ENCODE data around the gene CREM. TPM values are rescaled to one million over a fixed set of nuclear protein-coding genes. Genes with fewer than 3 reads are reported as not detected.
"Not testable (repeated sequence)": the region's sequence is repeated elsewhere in the genome, so short reads cannot be mapped to it uniquely, and the experiment has no call there.

Gene CREM
- 10 to 100 TPM; 12.8 to 15.7 (median 13.3) TPM for total RNA-seq

DNA sequence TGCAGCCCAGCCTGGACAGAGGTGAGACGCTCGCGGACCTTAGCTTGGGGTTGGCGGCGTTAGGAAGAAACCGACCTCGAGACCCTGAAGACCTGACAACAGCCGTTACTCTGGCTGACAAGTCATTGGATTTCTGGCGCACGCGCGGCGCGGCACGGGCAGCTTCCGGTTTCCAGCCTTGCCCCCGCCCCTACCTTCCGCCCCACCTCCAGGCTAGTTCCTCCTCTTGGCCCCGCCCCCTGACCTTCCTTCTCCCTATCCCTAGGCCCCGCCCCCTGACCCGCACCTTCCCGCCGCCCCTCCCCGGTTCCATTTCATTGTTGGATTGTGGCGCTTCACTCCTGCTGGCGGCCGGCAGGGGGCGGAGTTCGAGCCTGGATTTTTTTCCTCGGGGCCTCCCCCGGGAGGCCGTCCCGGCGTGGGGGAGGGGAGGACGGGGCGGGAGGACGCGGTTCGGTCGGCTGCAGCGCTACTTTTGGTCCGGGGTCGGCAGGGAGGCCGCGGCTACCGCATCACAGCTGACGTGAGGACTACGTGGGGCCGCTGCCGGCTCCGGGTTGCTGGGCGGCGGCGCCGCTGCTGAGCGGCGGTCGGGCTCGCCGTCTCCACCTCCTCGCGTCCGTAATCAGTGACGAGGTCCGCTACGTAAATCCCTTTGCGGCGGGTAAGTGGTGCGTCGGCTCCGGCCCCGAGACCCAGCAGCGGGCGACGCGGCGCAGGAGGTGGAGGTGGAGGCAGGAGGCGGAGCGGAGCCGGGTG, at the start of gene CREM:
CREM (plus strand) TSS at position 317 of the 759 bp plus-strand sequence. CDS start 10,990 bp downstream, outside the sequence.
- WGBS: 2% methylated on average over 39 of the region's 80 CpGs
- TF ChIP-seq POLR2A (IDR thresholded peaks at IDR 0.05) (peak; percentile 87 to 99), POLR2AphosphoS5 (IDR thresholded peaks at IDR 0.05) (peak; percentile 92 to 93 (median 92)), EP300 (IDR thresholded peaks at IDR 0.05) (peak; percentile 79)
- TF ChIP-seq, protein P1, sequence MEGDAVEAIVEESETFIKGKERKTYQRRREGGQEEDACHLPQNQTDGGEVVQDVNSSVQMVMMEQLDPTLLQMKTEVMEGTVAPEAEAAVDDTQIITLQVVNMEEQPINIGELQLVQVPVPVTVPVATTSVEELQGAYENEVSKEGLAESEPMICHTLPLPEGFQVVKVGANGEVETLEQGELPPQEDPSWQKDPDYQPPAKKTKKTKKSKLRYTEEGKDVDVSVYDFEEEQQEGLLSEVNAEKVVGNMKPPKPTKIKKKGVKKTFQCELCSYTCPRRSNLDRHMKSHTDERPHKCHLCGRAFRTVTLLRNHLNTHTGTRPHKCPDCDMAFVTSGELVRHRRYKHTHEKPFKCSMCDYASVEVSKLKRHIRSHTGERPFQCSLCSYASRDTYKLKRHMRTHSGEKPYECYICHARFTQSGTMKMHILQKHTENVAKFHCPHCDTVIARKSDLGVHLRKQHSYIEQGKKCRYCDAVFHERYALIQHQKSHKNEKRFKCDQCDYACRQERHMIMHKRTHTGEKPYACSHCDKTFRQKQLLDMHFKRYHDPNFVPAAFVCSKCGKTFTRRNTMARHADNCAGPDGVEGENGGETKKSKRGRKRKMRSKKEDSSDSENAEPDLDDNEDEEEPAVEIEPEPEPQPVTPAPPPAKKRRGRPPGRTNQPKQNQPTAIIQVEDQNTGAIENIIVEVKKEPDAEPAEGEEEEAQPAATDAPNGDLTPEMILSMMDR (IDR thresholded peaks at IDR 0.05): peak; percentile 72 to 97
- Histone ChIP-seq H3K9me3 (no peaks in the 10 kb centered on the region), H3K36me3 (no peaks in the 10 kb centered on the region), H3K27me3 (no peaks in the 10 kb centered on the region), H3K4me3 (peak within 1 kb of the TSS; percentile 96), H3K4me1 (peaks cover 44% of the 10 kb centered on the region), H3K27ac (peak within 1 kb of the TSS; percentile 100)
- DNase-seq (ENCODE audit: low spot score in 2 of 2): peak; percentile 100

DNA sequence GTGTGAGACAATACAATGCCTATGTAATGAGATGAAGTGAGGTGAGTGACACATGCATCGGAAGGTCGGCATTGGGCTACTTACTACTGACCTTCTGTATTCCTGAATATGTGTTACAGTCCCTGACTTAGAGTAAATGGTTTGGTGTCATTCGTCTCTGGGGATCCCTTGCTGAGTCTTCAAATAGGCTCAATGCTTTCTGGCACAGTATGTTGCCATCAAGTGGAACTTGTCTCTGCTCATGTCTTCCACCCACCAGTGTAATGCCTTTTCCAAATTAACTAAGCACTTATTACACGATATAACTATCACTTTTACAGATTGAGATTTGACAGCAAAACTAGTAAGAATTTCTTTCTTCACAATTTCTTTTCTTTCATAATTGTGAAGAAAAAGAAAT, 47.4 kb upstream of the CREM start:
- no peaks in the 10 kb centered on the region for H3K36me3 ChIP-seq
- no peaks in the 10 kb centered on the region for H3K4me1 ChIP-seq
- 94% methylated on average over 4 of the region's 4 CpGs for WGBS
- H3K4me3 ChIP-seq: no peak overlapping the region
- DNase-seq (ENCODE audit: low spot score in 2 of 2): no peak
- H3K27ac ChIP-seq: no peak overlapping the region
- no peaks in the 10 kb centered on the region for H3K27me3 ChIP-seq
- TF ChIP-seq POLR2AphosphoS5 (IDR thresholded peaks at IDR 0.05) (no peak), EP300 (IDR thresholded peaks at IDR 0.05) (no peak), POLR2A (IDR thresholded peaks at IDR 0.05) (no peak)
- TF ChIP-seq, protein P1 (IDR thresholded peaks at IDR 0.05): no peak
- no peaks in the 10 kb centered on the region for H3K9me3 ChIP-seq

DNA sequence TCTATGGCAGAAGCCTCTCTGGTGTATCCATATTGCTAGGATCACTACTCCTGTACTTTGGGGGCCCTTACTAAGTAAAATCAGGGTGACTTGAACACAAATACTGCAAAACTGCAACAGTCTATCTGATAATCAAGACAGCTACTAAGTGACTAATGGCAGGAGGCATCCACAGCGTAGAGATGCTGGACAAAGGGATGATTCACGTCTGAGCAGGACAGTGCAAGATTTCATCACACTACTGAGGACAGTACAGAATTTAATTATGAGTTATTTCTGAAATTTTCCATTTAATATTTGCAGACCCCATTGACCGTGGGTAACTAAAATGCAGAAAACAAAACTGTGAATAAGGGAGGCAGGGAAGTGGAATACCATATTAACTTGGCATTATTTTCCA, 46.9 kb upstream of the CREM start:
- Histone ChIP-seq H3K9me3 (no peaks in the 10 kb centered on the region), H3K36me3 (no peaks in the 10 kb centered on the region), H3K27me3 (no peaks in the 10 kb centered on the region), H3K4me3 (no peak overlapping the region), H3K27ac (no peak overlapping the region), H3K4me1 (no peaks in the 10 kb centered on the region)
- WGBS: 78% methylated on average over 3 of the region's 3 CpGs
- DNase-seq (ENCODE audit: low spot score in 2 of 2): no peak
- TF ChIP-seq EP300 (IDR thresholded peaks at IDR 0.05) (no peak), POLR2AphosphoS5 (IDR thresholded peaks at IDR 0.05) (no peak), POLR2A (IDR thresholded peaks at IDR 0.05) (no peak)
- TF ChIP-seq, protein P1 (IDR thresholded peaks at IDR 0.05): no peak

DNA sequence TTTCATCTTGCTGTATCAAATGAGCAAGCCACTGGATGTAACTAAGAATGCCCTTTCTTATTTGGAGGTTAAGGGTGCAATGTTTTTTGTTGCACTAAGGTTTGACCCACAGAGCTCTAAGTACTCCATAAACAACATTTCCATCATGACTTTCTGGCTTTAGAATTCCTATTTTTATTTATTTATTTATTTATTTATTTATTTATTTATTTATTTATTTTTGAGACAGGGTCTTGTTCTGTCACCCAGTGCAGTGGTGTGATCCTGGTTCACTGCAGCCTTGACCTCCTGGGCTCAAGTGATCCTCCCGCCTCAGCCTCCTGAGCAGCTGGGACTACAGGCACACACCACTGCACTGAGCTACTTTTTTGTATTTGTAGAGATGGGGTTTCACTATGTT, 46.4 kb upstream of the CREM start:
- not testable (repeated sequence) for H3K36me3 ChIP-seq; H3K4me1 ChIP-seq; H3K4me3 ChIP-seq; H3K9me3 ChIP-seq; H3K27ac ChIP-seq; DNase-seq (ENCODE audit: low spot score in 2 of 2); H3K27me3 ChIP-seq
- WGBS: 95% methylated on average over 1 of the region's 1 CpG

DNA sequence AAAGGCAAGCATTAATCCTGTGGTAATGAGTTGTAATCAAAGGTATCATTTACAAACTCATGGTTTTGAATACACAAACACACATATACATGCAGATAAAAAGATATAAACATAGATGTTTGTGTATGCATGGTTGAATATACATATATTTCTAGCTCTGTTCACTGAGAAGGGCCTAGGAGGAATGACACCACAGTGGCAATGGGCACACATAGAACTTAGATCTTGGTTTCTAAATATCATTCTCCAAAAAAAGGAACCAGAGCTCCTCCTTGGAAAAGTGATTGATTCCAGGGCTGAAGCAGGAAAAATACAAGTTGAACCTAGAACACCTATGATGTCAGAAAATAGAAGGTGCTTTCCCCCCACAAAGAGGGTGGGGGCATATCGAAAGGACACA, 43.4 kb upstream of the CREM start:
- no peak overlapping the region for H3K4me3 ChIP-seq
- H3K4me1 ChIP-seq: peaks cover 22% of the 10 kb centered on the region
- H3K27me3 ChIP-seq: no peaks in the 10 kb centered on the region
- 90% methylated on average over 1 of the region's 1 CpG for WGBS
- no peaks in the 10 kb centered on the region for H3K36me3 ChIP-seq
- no peak overlapping the region for H3K27ac ChIP-seq
- no peak for TF ChIP-seq POLR2AphosphoS5 (IDR thresholded peaks at IDR 0.05)
- TF ChIP-seq, protein P1 (IDR thresholded peaks at IDR 0.05): no peak
- TF ChIP-seq POLR2A (IDR thresholded peaks at IDR 0.05): no peak
- no peak for TF ChIP-seq EP300 (IDR thresholded peaks at IDR 0.05)
- DNase-seq (ENCODE audit: low spot score in 2 of 2): no peak
- H3K9me3 ChIP-seq: no peaks in the 10 kb centered on the region
